NCI-H128 (cell line): ENCODE measurements around the gene REEP3.

Source experiments
- DNase-seq: peaks from one replicate; lab custom pipeline; 2025; ENCODE audit not compliant: unreplicated experiment; lab: John Stamatoyannopoulos, UW

Gene REEP3

GRCh38 chr10:63584725-63585035 is 63.5 kb downstream of the REEP3 start:
- DNase-seq = no peak

GRCh38 chr10:63585041-63585440 is 63.8 kb downstream of the REEP3 start:
- no peak for DNase-seq

GRCh38 chr10:63586043-63586442 is 64.8 kb downstream of the REEP3 start:
- DNase-seq = no peak

- DNase-seq = no peak
Measured at GRCh38 chr10:63587191-63587590, 66.0 kb downstream of the REEP3 start.

GRCh38 chr10:63588436-63589167 is 67.4 kb downstream of the REEP3 start:
- DNase-seq = no peak

GRCh38 chr10:63591600-63592379 is 70.6 kb downstream of the REEP3 start:
- no peak for DNase-seq

- no peak for DNase-seq
Measured at GRCh38 chr10:63593576-63593975, 72.4 kb downstream of the REEP3 start.

GRCh38 chr10:63595072-63595471 is 73.9 kb downstream of the REEP3 start:
- DNase-seq = no peak

- DNase-seq = no peak
Measured at GRCh38 chr10:63596924-63597323, 75.7 kb downstream of the REEP3 start.

- no peak for DNase-seq
Measured at GRCh38 chr10:63600540-63600939, 79.3 kb downstream of the REEP3 start.

GRCh38 chr10:63603709-63604445 is 82.7 kb downstream of the REEP3 start:
- no peak for DNase-seq

GRCh38 chr10:63605197-63605967 is 84.2 kb downstream of the REEP3 start:
- no peak for DNase-seq

GRCh38 chr10:63608511-63608910 is 87.3 kb downstream of the REEP3 start:
- no peak for DNase-seq

GRCh38 chr10:63611078-63611477 is 89.9 kb downstream of the REEP3 start:
- DNase-seq = no peak

- no peak for DNase-seq
Measured at GRCh38 chr10:63614371-63614891, 93.2 kb downstream of the REEP3 start.

- DNase-seq = no peak
Measured at GRCh38 chr10:63618552-63618951, 97.4 kb downstream of the REEP3 start.

GRCh38 chr10:63619426-63619825 is 98.2 kb downstream of the REEP3 start:
- no peak for DNase-seq

GRCh38 chr10:63622097-63622496 is 100.9 kb downstream of the REEP3 start:
- DNase-seq = no peak

GRCh38 chr10:63624701-63625100 is 103.5 kb downstream of the REEP3 start:
- no peak for DNase-seq

- no peak for DNase-seq
Measured at GRCh38 chr10:63627396-63627795, 106.2 kb downstream of the REEP3 start.

GRCh38 chr10:63627881-63628296 is 106.7 kb downstream of the REEP3 start:
- DNase-seq = no peak
